MM.1S (cell line): ENCODE measurements around the gene R3HDM1.

ENCODE experiments used
- CTCF ChIP-seq: fragments of 300-600 bp; sonication (generic); IDR thresholded peaks from 2 replicates; pipeline ENCODE4 v1.5.1; 2016; ENCODE audit warnings: antibody characterized with exemption, low read length, mixed read lengths
- EZH2 ChIP-seq: fragments of 300-600 bp; sonication (generic); optimal IDR thresholded peaks from 2 replicates; pipeline ENCODE3; 2017; ENCODE audit warnings: low read depth, mild to moderate bottlenecking, antibody characterized with exemption, low read length, mixed read lengths

- no peak for TF ChIP-seq CTCF
- no peak for TF ChIP-seq EZH2
Observed at GRCh38 chr2:135636982-135637381, 105.7 kb downstream of the R3HDM1 start.
